ENCODE data around the gene GAS6.

DNA sequence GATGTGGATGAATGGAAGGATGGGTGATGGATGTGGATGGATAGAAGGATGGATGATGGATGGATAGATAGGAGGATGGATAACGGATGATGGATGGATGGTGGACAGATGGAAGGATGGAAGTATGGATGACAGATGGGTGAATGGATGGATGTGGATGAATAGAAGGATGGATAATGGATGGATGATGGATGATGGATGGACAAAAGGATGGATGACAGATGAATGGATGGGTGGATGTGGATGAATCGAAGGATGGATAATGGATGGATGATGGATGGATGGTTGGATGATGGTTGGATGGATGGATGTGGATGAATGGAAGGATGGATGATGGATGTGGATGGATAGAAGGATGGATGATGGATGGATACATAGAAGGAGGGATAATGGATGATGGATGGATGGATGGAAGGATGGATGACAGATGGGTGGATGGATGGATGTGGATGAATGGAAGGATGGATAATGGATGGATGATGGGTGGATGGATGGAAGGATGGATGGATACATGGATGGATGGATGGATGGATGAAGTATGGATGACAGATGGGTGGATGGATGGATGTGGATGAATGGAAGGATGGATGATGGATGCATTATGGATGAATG lies 65.6 kb downstream of the GAS6 start:
- TF ChIP-seq, protein P1, sequence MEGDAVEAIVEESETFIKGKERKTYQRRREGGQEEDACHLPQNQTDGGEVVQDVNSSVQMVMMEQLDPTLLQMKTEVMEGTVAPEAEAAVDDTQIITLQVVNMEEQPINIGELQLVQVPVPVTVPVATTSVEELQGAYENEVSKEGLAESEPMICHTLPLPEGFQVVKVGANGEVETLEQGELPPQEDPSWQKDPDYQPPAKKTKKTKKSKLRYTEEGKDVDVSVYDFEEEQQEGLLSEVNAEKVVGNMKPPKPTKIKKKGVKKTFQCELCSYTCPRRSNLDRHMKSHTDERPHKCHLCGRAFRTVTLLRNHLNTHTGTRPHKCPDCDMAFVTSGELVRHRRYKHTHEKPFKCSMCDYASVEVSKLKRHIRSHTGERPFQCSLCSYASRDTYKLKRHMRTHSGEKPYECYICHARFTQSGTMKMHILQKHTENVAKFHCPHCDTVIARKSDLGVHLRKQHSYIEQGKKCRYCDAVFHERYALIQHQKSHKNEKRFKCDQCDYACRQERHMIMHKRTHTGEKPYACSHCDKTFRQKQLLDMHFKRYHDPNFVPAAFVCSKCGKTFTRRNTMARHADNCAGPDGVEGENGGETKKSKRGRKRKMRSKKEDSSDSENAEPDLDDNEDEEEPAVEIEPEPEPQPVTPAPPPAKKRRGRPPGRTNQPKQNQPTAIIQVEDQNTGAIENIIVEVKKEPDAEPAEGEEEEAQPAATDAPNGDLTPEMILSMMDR (IDR thresholded peaks at IDR 0.05): no peak
- TF ChIP-seq POLR2A (IDR thresholded peaks at IDR 0.05): no peak
